AG04450 (cell line): ENCODE measurements around the gene APBA2. TPM values are rescaled to one million over a fixed set of nuclear protein-coding genes. Genes with fewer than 3 reads are reported as not detected.

ENCODE experiments used
- CTCF ChIA-PET: fragments of 300-600, 350-600 bp; formaldehyde crosslinking; extraction: SDS; loops from one replicate; lab custom pipeline; 2022; ENCODE audit warnings: antibody characterized with exemption, inconsistent platforms; lab: Charles Lee
- POLR2A ChIA-PET: fragments of 350-600 bp; formaldehyde crosslinking; extraction: SDS; loops from one replicate; lab custom pipeline; 2021; ENCODE audit warnings: antibody characterized with exemption, inconsistent platforms; lab: Yijun Ruan, JAX
- DNase-seq: peaks from one replicate; pipeline ENCODE4 v3.0.0-alpha.2; 2011; ENCODE audit warnings: low read depth, low spot score
- H3K27ac ChIP-seq: one replicate; pipeline ENCODE4 v1.5.1; 2012; ENCODE audit warnings: low read depth, low read length, control low read depth
- H3K27me3 ChIP-seq: one replicate; pipeline ENCODE4 v1.6.0; 2012; ENCODE audit warnings: low read length; ENCODE audit not compliant: control insufficient read depth, insufficient read depth
- H3K4me3 ChIP-seq: 2 replicates; pipeline ENCODE4 v1.5.1; 2011; ENCODE audit warnings: mild to moderate bottlenecking, low read depth, low read length, control low read depth
- H3K9me3 ChIP-seq: 2 replicates; pipeline ENCODE4 v1.5.1; 2012; ENCODE audit warnings: low read length; ENCODE audit not compliant: control insufficient read depth, insufficient read depth
- polyA plus RNA-seq: library from polyadenylated mRNA; depleted of rRNA; stranded (reverse); fragments of >200 nt; gene quantifications from 2 replicates; pipeline ENCODE4 v1.2.3, GENCODE V29; 2011
- TF ChIP-seq, protein P1 (sequence below): IDR thresholded peaks from 2 replicates; pipeline ENCODE4 v1.5.1; 2011; ENCODE audit warnings: low read depth, low read length, control low read depth, inconsistent platforms

APBA2 gene
- polyA plus RNA-seq, 1 experiment = 18.9 TPM

DNA sequence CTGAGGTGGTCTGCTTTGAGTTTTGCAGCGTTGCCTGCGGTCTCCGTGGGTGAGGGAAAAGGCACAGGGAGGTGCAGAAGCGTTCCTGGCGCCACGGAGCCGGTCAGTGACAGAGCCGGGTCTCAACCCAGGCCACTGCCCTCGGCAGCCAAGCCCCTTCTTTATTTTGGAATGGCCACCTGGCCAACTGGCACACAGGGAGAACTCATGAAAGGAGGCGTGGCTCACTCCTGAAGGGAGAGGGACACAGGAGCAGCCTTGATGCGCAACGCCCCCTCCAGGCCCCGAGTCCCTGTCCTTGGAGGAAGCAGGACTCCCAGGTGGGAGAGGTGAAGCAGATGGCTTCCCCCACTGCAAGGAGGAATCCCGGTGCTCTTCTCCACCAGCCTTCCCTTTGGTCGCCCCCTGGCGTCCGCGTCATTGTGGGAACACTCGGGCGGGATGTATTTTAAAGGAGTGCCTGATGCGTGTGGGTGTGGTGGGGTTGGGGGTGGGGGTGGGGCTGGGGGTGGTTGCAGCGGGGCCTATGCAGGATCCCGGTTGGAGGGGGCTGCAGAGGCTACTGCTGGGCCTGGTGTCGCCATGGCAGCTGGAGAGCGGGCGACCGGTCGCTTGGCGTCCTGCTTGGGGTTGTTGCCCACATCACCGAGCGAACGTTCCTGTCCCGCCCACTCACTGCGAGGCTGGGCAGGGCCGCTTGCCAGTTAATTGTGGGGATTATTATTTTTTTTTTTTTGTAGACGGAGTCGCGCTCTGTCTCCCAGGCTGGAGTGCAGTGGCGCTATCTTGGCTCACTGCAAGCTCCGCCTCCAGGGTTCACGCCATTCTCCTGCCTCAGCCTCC, 32.6 kb downstream of the APBA2 start:
- ChIA-PET POLR2A (no interaction called here), CTCF (interaction anchor here (1.2 kb wide), 1 partner anchor 11 kb away, joined by 3 read pairs; no protein-coding TSS in a partner anchor)
- H3K4me3 ChIP-seq = no peak overlapping the region
- no peak overlapping the region for H3K27ac ChIP-seq
- peaks cover 7% of the 10 kb centered on the region; the same call in 1 of the 2 replicates for H3K9me3 ChIP-seq
- TF ChIP-seq, protein P1, sequence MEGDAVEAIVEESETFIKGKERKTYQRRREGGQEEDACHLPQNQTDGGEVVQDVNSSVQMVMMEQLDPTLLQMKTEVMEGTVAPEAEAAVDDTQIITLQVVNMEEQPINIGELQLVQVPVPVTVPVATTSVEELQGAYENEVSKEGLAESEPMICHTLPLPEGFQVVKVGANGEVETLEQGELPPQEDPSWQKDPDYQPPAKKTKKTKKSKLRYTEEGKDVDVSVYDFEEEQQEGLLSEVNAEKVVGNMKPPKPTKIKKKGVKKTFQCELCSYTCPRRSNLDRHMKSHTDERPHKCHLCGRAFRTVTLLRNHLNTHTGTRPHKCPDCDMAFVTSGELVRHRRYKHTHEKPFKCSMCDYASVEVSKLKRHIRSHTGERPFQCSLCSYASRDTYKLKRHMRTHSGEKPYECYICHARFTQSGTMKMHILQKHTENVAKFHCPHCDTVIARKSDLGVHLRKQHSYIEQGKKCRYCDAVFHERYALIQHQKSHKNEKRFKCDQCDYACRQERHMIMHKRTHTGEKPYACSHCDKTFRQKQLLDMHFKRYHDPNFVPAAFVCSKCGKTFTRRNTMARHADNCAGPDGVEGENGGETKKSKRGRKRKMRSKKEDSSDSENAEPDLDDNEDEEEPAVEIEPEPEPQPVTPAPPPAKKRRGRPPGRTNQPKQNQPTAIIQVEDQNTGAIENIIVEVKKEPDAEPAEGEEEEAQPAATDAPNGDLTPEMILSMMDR = no peak; the same call in 1 of the 2 replicates
- no peaks in the 10 kb centered on the region for H3K27me3 ChIP-seq
- no peak for DNase-seq

DNA sequence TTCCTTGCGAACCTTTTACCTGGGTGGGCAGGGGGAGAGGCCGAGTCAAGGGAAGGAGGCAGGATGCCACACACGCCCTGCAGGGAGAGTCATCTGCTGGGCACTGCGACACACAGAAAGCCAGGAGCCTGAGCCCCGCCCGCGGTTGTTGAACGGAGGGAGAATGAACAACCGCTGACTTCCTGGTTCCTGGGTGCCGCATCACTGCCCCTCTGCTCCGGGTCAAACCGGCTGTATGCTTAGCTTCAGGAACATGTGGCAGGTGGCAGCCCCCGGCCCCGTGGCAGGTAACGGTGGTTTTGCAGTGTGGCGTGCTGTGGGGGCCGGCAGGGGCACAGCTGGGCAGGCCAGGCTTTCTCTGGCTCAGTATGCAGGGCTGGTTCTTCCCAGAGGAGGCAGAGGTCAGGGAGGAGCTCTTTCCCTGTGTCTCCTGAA, 33.4 kb downstream of the APBA2 start:
- H3K9me3 ChIP-seq = peaks cover 7% of the 10 kb centered on the region; the same call in 1 of the 2 replicates
- ChIA-PET POLR2A (no interaction called here), CTCF (interaction anchor here (1.2 kb wide), 1 partner anchor 10 kb away, joined by 3 read pairs; no protein-coding TSS in a partner anchor)
- no peak overlapping the region for H3K4me3 ChIP-seq
- no peak overlapping the region for H3K27ac ChIP-seq
- TF ChIP-seq, protein P1 = no peak
- DNase-seq = no peak
- no peaks in the 10 kb centered on the region for H3K27me3 ChIP-seq

DNA sequence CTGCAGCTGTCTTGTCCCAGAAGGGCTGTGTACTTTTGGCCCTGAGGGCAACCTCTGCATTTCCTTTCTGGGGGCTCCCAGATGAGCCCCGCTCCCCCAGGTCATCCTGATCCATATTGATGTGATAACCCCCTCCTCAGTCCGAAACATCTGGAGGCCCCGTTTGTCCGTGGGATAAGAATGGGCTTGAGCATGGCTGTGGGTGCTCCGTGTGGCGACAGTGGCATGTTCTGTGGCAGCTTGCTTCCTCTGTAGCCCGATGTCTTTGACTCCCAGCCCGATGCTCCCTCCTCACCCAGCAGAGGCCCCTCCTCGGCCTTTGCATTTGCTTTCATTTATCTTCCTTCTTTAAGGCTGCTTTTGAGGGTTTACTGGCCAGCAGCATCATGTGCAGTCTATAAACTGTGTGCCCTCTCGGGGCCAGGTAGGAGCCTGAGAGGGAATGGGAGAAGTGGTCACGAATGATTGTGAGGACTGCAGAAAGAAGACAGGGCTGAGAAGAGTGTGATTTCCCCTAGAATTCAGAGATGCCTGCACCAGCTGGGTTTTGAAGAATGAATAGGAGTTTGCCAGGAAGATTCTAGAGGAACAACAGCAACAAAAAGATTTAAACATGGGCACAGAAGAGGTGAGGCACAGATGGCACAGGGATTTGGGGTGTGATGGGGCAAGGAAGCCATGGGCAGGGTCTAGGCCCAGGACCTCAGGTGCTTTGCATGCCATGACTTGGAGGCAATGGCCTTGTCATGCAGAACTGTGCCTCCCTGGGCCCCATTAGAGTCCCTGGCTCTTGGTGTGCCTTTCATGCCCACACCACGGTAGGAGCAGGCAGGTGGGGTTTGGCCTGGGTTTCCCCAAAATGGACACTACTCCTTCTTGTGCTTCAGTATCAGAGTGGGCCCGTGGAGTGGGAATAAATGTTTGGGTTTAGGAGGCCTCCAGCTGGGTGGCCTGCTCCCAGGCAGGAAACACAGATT, 34.2 kb downstream of the APBA2 start:
- H3K9me3 ChIP-seq = peaks cover 7% of the 10 kb centered on the region; the same call in 1 of the 2 replicates
- TF ChIP-seq, protein P1 = no peak
- no peak overlapping the region for H3K27ac ChIP-seq
- CTCF ChIA-PET = interaction anchor here (1.1 to 1.2 kb wide), 2 partner anchors 9 to 16 kb away, joined by 3 read pairs; no protein-coding TSS in a partner anchor
- POLR2A ChIA-PET = no interaction called here
- no peaks in the 10 kb centered on the region for H3K27me3 ChIP-seq
- DNase-seq = no peak
- H3K4me3 ChIP-seq = no peak overlapping the region

DNA sequence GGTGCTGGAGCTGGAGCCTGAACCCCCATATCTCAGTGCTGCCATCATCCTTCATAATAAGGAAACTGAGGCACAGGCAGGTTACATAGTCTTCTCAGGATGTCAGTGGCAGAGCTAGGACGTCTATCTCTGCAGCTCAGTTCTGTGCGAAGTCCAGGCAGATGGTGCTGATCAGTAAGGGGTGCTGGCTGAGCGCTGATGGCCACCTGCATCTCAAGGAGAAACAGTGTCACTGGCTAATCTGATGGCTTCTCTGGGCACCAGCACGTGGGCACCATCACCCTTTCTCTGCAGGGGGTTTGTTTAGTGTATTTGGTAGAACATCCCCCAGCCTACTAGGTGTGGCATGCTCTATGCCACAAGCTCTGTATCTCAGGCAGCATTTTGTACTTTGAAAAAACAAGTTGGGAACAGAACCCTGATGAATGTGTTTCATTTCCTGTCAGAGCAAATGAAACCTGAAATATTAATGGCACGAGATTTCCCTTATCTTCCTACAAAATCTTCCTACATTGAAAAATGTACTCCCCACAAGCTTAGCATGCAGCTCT, 35.1 kb downstream of the APBA2 start:
- H3K27me3 ChIP-seq = no peaks in the 10 kb centered on the region
- H3K27ac ChIP-seq = no peak overlapping the region
- peaks cover 7% of the 10 kb centered on the region; the same call in 1 of the 2 replicates for H3K9me3 ChIP-seq
- H3K4me3 ChIP-seq = no peak overlapping the region
- TF ChIP-seq, protein P1 = no peak
- no peak for DNase-seq
- CTCF ChIA-PET = interaction anchor here (1.1 kb wide), 1 partner anchor 15 kb away, joined by 3 read pairs; no protein-coding TSS in a partner anchor
- POLR2A ChIA-PET = no interaction called here
